Stimulated activated naive CD4-positive, alpha-beta T cell (primary cell): ENCODE data around the gene BAIAP2.
"Not testable (repeated sequence)": the region's sequence is repeated elsewhere in the genome, so short reads cannot be mapped to it uniquely, and the experiment has no call there.

ENCODE experiments used
- DNase-seq, 6 experiments: peaks; one replicate each; lab custom pipeline; 2025; lab: John Stamatoyannopoulos, UW

BAIAP2 gene

DNA sequence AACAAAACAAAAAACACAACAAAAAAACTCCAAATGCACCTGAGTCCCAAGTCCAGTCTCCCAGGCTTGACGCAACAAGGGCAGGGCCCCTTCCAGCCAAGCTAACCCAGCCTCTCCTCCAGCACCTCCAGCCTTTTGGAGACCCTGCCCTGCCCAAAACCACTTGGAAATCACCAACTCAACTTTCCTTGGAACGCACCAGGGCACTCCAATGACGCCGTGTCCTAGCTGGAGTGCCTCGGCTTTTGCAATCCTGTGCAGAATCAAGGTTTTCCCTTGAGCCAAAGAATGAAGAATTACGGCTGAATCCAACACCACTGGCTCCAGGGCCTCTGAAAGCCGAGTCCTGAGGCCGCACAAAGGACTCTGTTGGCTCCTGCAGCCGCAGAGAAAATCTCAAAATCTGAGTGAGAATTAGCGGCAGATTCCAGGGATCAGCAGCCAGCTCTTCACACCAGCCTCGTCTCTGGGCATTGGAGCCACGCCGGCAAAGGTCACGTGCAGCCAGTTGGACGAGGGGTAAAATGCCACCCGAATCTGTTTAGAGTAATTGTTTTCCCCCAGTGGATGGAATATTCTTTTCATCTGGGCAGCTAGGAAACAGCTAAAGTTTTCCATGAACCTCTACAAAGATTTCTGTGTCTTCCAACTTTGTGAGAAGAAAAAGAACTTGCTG is 9.7 kb upstream of the BAIAP2 start:
- DNase-seq = no peak

DNA sequence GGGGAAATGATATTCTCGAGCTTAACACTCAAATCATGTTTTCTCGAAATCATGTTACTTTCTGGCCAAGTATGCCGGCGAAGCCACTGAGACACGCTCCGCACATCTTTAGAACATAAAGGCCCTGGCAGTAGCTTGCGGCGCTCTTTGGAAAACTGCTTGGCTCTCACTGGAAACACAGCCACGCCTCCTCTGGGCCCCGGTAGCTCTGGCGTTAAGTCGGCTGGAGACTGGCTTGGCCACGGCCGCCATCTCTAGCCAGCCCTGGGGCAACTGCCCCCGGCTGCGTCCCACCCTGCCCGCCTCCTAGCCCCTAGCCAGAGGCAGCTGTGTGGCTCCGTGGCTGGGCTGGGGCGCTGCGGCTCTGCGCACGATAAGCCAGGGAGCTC is 9.2 kb upstream of the BAIAP2 start:
- no peak for DNase-seq

DNA sequence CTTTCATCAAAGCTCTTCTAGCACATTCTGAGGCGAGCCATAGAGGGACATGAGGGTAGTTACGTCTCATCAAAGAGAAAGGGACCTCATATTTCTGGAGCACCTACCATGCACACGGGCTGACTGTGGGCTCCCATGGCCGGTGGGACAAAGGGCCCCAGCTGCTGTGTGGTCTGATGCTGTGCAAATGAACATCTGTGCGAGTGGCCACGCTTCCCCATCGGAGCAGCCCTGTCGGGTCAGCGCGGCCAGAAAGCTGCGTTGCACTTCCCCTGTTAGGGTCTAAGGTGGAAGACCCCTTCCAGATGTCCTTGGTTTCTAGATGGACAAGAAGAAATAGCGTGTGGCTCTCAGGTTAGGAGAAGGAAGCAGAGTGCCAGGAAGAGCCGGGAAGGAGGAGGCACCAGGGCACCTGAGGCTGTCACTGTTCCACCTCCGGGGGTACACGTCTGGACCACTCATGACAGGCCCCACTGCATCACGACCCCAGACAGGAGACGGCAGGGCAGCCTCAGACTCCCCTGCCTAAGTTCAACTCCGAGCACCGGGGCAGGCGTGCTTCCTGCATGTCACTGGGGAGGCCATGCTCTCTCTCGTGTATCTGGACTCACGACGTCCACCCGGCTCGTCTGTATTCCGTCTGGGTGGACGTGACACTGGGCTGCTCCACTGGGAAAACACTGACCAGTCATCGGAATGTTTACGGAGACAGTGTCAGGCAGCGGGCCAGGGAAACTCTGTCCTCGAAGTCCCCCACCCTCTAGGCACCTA is 8.5 kb upstream of the BAIAP2 start:
- DNase-seq = no peak

DNA sequence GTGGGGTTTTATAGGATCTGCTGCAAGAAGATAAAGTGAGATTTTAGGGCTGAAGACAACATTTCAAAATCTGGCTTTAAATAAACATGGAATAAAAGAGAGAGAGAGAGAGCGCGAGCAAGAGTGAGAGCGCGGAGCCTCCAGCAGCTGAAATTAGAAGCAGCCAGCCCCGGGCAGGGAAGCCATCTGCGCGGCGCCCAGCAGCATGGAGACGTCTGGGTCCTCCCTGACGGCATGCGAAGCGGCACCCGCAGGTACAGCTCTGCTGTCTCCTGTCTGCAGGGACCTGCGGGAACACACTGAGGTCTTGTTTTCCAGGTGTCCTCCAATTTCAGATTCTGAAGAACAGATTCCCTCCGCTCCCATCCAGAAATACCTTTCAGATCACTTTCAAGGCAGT is 7.9 kb upstream of the BAIAP2 start:
- DNase-seq = no peak

DNA sequence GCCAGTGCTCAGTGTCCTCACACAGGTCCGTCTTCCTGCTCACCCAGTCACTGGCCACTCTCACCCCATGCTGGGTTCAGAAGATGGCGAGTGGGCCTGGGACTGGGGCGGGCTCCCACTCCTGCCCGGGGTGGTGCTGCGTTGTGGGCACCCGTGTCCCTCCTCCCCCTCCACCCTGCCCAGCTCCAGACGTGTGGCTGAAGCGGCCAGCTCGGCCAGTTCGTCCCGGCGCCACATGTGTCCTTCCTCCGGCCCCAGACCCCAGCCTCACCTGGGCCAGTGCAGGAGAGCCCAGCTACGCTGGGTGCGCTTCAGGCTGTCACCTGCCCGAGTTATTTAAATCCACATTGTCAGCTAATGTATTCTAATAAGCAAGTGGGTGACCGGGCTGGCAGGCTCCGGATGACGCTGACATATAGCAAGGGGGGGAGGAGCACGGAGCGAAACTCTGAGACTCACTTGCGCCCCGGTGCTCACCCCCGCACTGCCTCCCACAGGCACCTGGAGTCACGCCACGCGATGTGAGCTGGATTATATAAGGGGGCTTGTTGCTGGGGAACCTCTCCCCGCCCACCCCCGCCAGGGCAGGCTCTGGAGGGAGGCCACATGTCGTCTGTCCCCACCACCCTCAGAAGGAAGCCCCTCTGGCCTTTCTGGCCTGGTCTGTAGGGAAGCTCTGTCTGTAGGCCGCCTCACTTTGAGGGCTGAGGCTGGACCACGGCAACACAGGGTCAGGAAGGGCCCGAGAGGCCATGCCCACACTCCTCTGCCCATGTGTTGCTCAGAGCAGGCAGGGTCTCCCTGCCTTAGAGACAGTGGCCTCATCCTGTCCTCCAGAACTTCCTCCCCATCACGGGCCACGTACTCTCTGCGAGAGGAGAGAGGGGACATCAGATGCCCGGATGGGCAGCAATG is 7.1 kb upstream of the BAIAP2 start:
- DNase-seq = no peak

DNA sequence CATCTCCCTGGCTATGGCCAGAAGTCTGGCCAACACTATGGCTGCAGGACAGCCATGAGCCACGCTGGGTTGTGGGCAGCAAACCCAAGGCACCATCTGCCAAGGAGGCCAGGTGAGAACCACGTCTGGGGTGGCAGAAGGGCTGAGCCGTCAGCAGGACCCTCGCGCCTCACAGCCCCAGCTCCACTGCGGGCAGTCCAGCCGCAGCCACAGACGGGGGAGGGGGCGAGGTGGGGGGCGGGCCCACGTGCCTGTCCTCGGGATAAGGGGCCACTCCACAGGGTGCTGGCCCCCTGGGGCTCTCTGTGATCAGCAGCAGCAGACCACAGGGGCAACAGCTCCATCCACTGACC is 6.5 kb upstream of the BAIAP2 start:
- no peak for DNase-seq

DNA sequence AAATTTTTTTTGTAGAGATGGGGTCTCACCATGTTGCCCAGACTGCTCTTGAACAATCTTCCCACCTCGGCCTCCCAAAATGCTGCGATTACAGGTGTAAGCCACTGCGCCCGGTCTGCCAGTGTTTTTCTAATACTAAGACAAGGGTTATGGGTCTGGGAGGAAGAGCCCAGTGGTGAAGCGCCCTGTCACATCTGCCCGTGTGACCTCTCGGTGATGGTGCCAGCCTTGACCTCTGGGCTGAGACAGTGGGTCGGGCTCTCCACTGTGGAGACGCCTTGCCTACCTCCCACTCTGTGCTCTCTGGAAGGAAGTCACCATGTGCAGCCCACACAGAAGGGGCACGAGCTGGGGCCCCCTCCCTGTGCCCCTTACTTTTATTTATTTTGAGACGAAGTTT is 5.1 kb upstream of the BAIAP2 start:
- no peak for DNase-seq

DNA sequence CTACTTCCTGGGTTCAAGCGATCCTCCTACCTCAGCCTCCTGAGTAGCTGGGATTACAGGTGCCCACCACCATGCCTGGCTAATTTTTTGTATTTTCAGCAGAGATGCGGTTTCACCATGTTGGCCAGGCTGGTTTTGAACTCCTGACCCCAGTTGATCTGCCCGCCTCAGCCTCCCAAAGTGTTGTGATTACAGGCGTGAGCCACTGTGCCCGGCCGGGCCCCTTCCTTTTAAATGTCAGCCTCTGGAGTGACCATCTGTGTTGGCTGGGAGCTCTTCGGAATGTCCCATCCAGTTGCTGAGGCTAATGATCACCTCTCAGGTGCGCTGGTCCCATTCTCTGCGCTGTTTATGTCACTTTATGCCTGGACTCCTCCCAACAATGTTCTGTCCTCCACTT is 4.6 kb upstream of the BAIAP2 start:
- not testable (repeated sequence) for DNase-seq

DNA sequence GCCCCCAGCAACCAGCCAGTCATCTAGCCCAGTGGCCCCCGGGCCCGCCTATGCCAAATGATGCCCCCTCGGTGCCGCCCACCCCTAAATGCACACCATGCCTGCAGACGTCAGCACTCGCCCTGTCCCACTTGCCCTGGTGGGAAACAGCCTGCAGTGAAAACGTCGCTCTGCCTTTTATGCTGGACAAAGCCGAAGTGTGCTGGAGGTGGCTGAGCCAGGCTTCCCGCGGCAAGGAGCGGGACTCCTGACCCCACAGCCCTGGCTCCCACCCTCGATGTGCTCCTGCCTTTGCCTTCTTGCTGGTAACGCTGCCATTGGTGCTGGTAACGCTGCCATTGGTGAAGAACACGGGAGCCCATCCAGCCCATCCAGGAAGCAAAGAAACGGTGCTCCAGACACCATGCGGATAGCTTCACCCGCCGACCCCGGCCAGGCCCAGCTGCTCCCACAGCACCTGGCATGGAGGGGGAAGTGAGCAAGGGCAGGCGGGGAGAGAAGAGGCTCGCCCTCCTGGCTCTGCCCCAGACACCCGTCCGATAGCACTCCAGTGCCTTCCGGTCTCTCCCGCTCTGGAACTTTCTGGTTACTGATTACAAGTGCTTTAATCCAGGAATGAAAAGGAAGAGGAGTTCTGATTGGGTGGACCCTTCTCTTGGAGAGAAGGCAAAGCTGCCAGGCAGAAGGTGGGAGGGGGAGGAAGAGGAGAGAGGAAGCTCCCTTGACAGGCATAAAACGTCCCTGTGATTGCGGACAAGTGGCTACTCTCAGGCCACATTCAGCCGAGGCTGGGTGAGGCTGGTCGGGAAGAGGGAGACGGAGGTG is 4.0 kb upstream of the BAIAP2 start:
- no peak for DNase-seq

DNA sequence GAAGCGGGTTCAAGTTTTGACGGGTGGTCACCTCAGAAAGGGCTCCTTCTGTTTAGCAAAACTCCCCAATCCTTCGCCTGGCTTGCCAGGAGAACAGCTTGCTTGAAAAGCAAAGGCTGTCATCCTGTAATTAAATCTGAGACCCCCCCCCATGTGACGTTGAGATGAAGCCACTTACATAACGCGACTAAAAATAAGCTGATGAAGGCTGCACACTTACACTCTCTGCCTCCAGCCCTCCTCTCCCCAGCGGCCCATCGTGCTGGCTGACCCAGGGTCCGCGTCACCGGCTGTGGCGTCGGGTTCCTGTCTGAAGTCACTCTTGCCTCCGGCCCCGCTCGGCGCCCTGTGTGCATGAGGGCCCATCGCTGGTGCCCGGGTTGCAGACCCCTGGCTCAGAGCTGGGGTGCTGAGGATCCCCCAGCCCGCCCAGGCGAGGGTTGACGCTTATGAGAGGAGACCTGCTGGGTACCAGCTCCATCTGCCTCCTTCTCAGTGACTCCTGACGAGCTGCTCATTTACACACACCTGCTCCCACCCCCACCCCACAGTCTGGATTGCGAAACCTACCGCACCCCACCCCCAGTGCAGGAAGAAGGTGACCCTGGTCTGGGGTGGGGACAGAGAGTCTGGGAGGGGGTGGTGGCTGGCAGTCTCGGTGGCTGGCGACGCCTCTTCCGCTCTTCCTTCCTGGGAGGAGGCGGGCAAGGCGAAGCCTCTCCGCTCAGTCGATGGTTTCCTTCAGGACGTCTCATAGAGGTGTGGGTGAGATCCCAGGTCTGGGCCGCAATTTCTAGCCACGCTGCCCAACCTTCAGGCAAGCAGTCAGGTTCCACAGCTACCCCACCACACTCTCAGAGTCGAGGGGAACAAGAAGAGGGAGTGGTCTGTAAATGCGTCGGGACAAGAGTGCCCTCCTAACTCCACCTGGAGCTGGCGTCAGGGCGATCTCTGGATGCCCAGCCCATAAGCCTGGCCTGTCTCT is 3.1 kb upstream of the BAIAP2 start:
- no peak for DNase-seq

DNA sequence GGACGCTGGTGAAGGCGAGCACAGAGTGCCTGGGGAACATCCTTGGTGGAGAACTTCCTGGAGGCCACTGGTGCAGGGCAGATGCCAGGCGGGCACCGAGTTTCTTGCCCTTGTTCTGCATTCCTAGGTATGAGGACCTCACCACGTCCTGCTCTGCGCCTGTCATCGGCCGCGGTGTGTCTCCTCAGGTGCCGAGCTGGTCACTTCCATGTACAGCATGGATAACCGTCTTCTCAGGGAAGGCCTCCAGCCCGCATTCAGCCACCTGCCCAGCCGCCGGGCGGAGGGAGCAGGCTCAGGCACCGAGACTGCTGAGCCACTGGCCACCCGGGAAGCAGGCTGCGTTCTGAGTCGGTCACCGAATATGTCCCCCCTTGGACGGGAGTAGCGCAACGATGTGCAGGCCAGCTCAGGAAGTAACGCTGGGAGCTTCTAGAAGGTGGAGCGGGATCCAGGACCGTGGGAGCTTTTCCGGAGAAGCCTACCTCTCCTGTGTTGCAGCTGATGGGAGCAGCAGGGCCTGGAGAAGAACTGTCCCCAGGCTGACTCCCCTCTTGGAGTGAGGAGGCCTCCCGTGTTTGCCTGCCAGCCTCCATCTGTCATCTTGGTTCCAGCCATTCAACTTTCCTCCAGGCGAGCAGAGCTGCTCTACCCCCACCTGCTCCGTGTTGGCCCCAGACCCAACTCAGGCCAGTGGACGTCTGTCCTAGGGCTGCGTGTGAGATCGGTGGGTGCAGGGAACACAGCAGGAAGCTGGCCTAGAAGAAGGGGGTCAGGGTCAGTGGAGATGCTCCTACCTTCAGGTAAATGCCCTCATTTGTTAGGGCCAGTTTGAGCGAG is 2.1 kb upstream of the BAIAP2 start:
- no peak for DNase-seq

DNA sequence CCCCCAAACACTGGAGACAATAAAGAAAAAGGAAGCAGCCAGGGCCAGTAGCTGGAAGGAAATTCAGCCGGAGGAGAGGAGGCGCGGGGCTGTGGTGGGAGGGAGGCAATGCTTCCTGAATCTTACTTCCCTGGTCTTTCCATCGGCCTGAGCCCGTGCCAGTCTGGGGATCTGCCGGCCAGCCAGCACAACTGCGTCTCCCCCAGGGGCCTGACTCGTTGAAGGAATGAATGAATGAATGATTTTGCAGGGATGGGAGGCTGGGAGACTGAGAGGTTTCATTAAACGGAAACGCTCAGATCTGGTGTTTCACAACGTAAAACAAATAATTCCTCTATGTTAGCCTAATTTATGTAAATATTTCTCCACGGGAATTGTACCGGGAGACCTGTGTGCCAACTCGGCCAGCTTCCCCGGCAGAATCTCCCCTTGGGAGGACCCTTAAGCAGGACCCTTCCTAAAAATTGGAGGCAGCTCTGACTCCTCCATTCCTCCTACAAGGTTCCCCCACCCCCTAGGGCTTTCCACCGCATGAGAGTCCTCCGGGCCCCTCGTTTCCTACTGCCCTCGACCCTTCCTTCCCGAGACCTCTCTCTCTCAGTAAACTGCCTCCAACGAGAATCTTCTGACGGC is 1.3 kb upstream of the BAIAP2 start:
- peak in 1 of 6 experiments; percentile 15 for DNase-seq

DNA sequence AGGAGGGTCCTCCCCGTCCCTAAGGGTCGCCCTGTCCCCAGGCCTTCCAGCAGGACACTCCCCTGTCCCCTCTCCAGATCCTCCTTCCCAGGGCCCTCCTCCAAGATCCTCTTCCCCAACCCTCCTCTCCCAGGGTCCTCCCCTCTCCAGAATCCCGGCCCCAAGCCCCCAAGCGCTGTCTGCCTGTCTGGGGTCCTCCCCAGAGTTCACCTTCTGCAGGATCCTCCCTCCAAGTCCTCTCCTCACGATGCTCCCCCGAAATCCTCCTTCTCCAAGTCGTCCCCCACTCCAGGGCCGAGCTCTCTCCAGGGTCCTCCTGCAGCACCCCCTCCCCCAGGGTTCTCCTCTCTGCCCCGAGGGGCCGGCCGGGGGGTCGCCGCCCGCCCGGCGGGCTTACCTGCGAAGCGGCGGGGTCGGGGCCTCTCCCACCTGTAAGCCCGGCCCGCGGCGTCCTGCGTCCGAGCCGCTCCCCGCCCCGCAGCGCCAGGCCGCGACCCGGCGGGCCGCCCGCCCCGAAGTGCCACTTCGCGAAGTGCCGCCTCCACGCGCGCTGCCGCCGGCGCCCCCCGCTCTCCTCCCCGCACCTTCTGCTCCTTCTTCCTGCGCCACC is 678 bp upstream of the BAIAP2 start:
- no peak for DNase-seq

DNA sequence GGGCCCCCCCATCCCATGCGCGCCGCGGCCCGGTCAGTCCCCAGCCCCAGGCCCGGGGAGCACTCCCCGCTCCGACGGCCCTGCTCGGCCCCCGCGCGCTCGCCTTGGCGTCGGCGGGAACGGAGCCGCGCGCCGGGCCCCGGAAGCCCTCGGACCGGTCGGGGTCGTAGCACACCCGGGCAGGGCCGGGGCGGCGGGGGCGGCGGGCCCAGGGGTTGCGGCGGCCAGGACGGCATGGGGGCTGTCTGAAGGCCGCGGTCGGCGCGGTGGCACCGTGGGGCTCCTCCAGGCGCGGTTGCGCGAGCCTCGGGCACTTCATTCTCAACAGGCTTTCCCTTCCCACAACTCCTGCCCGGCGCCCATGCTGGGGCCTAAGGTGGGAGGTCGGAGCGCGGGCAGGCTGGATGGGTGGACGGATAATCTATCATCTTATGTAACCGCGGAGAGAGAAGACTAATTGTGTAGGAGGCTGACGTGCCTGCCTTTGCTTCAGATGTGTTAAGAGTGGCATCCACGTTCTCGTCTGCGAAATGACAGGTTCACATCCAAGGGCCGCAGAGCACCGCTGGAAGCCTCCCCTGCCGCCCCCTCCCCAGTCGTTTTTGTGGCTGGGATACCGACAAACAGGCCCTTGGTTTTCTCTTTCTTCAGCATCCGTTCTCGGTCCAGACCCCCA is 708 bp downstream of the BAIAP2 start:
- peak in 2 of 6 experiments; percentile 30 to 46 for DNase-seq

DNA sequence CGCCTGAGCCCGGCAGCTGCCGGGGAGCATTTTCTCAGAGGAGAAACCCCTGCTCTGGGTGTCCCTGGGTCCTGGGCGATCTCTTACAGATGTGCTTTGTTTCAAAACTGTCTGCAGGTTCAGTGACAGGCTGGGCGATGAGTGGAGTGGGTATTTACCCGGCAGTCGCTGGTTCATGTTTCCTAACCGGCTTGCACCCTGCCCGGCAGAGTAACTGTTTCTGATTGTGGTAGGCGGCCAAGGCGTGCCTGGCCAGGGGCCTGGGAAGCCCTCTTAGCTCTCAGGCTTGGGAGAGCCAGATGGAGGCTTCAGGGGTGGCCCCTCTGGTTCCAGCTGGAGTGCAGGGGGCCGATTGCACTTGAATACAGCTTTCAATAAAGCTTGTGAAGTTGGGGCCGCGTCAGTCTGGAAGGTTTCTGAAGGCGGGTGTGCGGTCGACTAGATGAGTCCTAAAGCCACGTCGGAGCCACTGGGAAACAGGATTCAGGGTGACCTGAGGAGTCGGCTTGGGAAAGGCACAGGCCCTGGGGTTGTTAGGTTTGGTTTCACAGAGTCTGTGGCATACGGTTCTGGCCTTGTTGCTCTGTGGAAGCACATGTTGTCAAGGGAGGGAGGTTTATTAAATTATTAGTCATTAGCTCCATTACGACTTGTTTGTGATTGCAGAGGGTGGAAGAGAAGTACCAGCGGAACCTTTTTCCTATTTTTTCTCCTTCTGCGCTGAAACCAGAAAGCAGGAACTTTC is 1.4 kb downstream of the BAIAP2 start:
- DNase-seq = no peak

DNA sequence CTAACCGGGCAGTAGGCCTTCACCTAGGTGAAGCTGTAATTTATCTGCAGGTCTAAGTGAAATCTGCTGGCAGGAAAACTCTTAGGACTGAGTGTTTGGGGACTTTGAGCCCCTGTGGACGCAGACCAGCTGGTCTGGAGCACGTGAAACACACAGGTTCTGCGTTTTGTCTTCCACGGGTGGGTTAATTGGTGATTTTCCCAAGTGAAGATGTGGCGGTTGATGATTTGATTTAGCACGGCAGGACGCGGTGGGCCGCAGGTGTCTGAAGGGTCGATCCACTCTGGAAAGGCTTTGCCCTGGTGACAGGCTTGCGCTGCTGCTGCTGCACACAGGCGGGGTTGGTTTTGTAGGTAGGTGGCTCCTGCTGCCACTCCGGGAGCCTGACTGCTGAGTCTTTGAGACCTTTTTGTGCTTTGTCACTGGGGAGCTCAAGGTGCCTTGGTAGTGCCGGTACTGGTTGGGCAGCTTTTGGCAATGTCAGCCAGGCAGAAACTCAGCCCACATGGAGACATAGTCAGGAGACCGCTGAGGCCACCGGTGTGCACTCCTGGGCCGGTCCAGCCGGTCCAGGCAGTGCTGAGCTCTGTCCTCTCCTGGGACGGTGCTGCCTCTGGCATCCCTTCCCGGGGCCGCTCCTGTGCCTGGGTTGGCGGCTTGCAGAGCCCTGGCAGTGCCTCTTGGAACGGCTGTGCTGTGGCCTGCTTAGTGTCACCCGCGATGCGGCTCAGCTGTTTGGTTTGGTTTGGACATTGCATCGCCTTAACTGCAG is 2.3 kb downstream of the BAIAP2 start:
- DNase-seq = no peak
